Cardiac muscle cell (in vitro differentiated cells and primary cell): ENCODE data around the gene SIRPB2. TPM values are rescaled to one million over a fixed set of nuclear protein-coding genes. Genes with fewer than 3 reads are reported as not detected.

Source experiments
- DNase-seq, 2 donors: peaks; one replicate each; pipeline versions ENCODE4 v3.0.0 to v3.0.0-alpha.2; 2010 to 2017; ENCODE audit warnings: low read depth in 1 of 2, low spot score in 1 of 2
- H3K27ac ChIP-seq: fragments of 200-600 bp; sonication (generic); 2 replicates; pipeline ENCODE4 v1.5.1; 2016
- H3K27me3 ChIP-seq: fragments of 200-600 bp; sonication (generic); 2 replicates; pipeline ENCODE4 v1.6.0; 2016; ENCODE audit warnings: control low read depth
- H3K36me3 ChIP-seq: fragments of 200-600 bp; sonication (generic); 2 replicates; pipeline ENCODE4 v1.5.1; 2016; ENCODE audit warnings: control low read depth
- H3K4me1 ChIP-seq: fragments of 200-600 bp; sonication (generic); 2 replicates; pipeline ENCODE4 v1.8.1; 2017; ENCODE audit warnings: low read depth, mild to moderate bottlenecking, mixed run types
- H3K4me3 ChIP-seq: fragments of 200-600 bp; sonication (generic); 2 replicates; pipeline ENCODE4 v1.5.1; 2016; ENCODE audit warnings: mild to moderate bottlenecking
- H3K9me3 ChIP-seq: fragments of 200-600 bp; sonication (generic); 2 replicates; pipeline ENCODE4 v1.5.1; 2017; ENCODE audit warnings: low read depth, mild to moderate bottlenecking, control low read depth
- polyA plus RNA-seq: library from polyadenylated mRNA; unstranded; fragments of >200 nt; fragmentation: Nextera tagmentation; extraction: Ambion mirVana; gene quantifications from 2 replicates; pipeline ENCODE4 v1.2.1, GENCODE V29; 2016
- total RNA-seq: library from RNA; depleted of rRNA; stranded (reverse); fragments of >200 nt; gene quantifications from 2 replicates; pipeline ENCODE4 v1.2.3, GENCODE V29; 2016
- TF ChIP-seq, protein P1 (sequence below): IDR thresholded peaks from 2 replicates; pipeline ENCODE4 v1.5.1; 2012; ENCODE audit warnings: low read depth, mild to moderate bottlenecking, low read length

The SIRPB2 gene
- total and polyA plus RNA-seq, 2 experiments from 2014 or later, result not detected

DNA sequence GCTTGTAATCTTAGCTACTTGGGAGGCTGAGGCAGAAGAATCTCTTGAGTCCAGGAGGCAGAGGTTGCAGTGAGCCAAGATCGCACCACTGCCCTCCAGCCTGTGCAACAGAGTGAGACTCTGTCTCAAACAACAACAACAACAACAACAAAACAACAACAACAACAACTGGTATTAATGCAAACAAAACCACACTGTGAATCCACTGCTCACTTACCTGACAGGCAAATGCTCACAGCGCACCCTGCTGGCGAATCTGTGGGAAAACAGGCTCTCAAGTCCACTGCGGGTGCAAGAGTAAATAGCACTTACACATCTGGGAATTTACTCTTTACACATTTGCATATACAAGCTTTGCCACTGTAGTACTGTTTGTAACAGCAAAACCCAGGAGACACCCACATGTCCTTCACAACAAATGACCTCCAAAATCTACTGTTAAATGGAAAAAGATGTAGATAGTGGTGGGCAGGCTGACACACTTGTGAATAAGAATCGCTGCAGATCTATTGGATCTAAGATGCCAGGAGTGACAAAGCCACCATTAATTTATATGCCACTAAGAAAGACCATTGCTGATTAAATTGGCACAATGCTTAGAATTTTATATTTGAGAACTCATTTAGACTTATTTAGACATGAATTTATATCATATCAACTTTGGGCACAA is 53.9 kb downstream of the SIRPB2 start:
- no peak overlapping the region for H3K4me3 ChIP-seq
- no peaks in the 10 kb centered on the region for H3K27me3 ChIP-seq
- TF ChIP-seq, protein P1, sequence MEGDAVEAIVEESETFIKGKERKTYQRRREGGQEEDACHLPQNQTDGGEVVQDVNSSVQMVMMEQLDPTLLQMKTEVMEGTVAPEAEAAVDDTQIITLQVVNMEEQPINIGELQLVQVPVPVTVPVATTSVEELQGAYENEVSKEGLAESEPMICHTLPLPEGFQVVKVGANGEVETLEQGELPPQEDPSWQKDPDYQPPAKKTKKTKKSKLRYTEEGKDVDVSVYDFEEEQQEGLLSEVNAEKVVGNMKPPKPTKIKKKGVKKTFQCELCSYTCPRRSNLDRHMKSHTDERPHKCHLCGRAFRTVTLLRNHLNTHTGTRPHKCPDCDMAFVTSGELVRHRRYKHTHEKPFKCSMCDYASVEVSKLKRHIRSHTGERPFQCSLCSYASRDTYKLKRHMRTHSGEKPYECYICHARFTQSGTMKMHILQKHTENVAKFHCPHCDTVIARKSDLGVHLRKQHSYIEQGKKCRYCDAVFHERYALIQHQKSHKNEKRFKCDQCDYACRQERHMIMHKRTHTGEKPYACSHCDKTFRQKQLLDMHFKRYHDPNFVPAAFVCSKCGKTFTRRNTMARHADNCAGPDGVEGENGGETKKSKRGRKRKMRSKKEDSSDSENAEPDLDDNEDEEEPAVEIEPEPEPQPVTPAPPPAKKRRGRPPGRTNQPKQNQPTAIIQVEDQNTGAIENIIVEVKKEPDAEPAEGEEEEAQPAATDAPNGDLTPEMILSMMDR, result peak; percentile 87
- H3K9me3 ChIP-seq, result no peaks in the 10 kb centered on the region
- H3K27ac ChIP-seq, result no peak overlapping the region
- DNase-seq, result peak; percentile 74 to 91
- no peaks in the 10 kb centered on the region for H3K4me1 ChIP-seq
- H3K36me3 ChIP-seq, result peaks cover 5% of the 10 kb centered on the region

DNA sequence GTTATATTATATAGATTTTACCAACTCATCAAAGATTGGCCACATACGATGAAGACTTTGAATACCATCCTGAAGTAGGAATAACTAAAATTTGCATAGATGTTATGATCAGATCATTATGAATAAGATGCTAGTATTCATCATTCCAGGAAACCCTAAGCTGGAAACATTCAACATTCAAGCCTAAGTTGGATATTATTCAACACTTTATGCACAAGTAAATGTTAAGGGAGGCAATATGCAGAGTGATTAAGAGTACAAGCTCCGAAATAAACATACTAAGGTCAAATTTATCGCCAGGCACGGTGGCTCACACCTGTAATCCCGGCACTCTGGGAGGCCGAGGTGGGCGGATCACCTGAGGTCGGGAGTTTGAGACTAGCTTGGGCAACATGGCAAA is 55.0 kb downstream of the SIRPB2 start:
- Histone ChIP-seq H3K4me3 (no peak overlapping the region), H3K9me3 (no peaks in the 10 kb centered on the region), H3K4me1 (no peaks in the 10 kb centered on the region), H3K27ac (no peak overlapping the region), H3K36me3 (no peaks in the 10 kb centered on the region), H3K27me3 (no peaks in the 10 kb centered on the region)
- DNase-seq, result no peak
- TF ChIP-seq, protein P1, result no peak

DNA sequence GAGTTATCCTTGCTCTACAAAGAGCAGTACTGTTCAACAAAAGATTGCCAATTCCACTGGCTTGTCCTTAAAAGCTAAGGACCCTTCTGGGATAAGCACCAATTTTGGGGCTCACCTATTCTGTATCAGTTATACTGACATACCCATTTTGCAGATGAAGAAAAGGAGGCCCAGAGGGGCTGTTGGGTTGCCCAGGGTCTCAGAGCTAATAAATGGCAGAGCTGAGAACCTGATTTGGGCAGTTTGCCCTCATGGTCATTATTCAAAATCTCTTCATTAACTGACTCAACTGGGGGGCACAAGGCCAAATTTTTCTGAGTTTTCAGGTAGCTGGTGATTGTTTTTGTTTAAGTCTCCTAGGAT is 55.9 kb downstream of the SIRPB2 start:
- DNase-seq, result no peak
- Histone ChIP-seq H3K9me3 (no peaks in the 10 kb centered on the region), H3K4me3 (no peak overlapping the region), H3K27me3 (no peaks in the 10 kb centered on the region), H3K27ac (no peak overlapping the region), H3K36me3 (no peaks in the 10 kb centered on the region), H3K4me1 (no peaks in the 10 kb centered on the region)
- TF ChIP-seq, protein P1, result no peak

DNA sequence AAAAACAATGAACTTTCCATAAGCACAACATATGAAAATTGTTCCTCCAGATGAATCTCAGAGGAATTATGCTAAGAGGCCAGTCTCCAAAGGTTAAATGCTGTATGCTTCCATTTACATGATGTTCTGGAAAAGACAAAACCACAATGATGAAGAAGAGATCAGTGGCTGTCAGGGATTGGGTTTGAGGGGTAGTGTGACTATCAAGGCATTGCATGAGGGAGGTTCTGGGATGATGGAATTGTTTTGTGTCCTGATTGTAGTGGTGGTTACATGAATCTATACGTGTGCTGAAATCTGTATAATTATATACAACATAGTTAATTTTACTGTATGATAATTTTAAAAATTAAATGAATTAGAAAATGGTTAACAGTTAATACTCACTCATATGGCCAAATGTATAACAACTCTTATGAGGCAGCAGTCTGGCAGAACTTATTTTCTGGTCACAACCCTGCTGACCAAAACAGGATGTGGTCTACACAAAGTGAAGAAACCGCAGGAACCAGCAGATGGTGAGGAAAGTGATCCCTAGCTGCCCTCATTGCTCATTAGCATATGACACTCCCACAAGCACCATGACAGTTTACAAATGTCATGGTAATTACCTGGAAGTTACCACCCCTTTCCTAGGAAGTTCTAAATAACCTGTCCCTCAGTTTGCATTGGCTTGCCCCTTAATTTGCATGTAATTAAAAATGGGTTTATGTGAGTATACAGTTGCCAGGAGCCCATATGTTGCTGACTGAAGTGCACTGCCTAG is 56.5 kb downstream of the SIRPB2 start:
- TF ChIP-seq, protein P1, result no peak
- DNase-seq, result peak in 1 of 2 donors; percentile 93

DNA sequence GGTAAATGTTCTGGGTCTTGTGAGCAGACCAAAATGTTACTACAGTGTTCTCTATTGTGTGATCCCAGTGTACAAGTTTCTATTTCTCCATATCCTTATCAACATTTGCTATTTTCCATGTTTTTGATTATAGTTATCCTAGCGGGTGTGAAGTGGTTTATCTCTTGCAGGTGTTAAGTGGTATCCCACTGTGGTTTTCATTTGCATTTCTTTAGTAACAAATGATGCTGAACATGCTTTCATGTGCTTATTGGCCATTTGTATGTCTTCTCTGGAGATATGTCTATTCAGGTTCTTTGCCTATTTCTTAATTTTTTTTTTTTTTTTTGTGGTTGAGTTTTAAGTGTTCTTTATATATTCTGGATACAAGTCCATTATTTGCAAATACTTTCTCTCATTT is 60.1 kb downstream of the SIRPB2 start:
- H3K36me3 ChIP-seq, result no peaks in the 10 kb centered on the region
- TF ChIP-seq, protein P1, result no peak
- no peaks in the 10 kb centered on the region for H3K27me3 ChIP-seq
- H3K27ac ChIP-seq, result no peak overlapping the region
- DNase-seq, result no peak
- H3K9me3 ChIP-seq, result no peaks in the 10 kb centered on the region
- no peak overlapping the region for H3K4me3 ChIP-seq
- no peaks in the 10 kb centered on the region for H3K4me1 ChIP-seq

More for the DNA sequence above, 56.5 kb downstream of the SIRPB2 start:
- Histone ChIP-seq H3K4me1 (no peaks in the 10 kb centered on the region), H3K27ac (no peak overlapping the region), H3K27me3 (no peaks in the 10 kb centered on the region), H3K36me3 (no peaks in the 10 kb centered on the region), H3K9me3 (no peaks in the 10 kb centered on the region), H3K4me3 (no peak overlapping the region)
